Epidermal melanocyte (primary cell): ENCODE measurements around the gene MAML3.

Source experiments
- DNase-seq: peaks from one replicate; pipeline ENCODE4 v3.0.0; 2011; ENCODE audit warnings: low spot score; ENCODE audit not compliant: insufficient read length

The MAML3 gene

DNA sequence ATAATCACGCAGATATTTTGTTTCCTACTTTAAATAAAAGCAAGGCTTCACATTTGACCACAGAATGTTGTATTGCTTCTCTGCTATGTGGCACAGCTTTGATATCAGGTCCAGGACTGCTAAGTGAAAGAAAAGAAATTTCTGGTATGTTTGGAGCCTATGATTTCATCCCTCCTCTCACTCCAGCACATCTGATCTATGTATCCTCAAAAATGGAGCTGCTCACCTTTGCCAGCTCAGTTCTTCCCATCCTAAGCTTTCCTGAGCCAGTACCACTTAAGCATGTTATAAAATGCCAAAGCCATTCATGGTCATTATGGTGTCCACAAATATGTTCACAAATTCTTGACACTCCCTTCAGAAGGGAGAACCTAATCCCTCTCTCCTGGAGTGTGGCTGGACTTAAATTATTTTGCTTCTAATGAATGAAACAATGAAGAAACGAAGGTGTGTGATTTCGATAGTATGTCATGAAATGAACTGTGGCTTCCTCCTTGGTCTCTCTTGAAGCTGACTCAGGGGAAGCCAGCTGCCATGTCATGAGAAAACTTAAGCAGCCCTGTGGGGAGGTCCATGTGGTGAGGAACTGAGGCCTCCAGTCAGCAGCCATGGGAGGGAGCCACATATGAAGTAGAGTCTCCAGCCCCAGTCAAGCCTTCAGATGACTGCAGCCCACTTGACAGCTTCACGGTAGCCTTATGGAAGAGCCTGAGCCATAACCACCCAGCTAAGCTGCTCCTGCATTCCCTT, 280.7 kb downstream of the MAML3 start:
- no peak for DNase-seq

DNA sequence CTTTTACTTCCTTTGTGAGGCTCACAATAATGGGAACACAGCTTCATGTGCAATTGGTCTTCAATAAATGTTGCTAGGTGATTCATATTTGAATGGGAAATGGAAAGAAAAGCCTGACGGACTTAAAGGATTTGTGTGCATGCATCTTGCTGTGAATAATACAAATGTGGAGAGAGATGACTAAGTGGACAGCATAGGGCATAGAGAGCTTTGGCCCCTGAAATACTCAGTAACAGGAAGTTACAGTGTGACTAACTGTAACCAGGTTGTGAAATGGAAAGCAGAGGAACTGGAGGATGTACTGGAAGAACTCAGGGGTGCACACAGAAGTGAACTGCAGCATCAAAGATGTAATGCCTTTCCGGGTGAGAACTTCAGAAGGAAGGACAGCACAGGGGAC, 281.7 kb downstream of the MAML3 start:
- no peak for DNase-seq

- no peak for DNase-seq
Measured at GRCh38 chr4:139869810-139870209, 284.2 kb downstream of the MAML3 start.

GRCh38 chr4:139866276-139866962, 287.6 kb downstream of the MAML3 start:
- no peak for DNase-seq

DNA sequence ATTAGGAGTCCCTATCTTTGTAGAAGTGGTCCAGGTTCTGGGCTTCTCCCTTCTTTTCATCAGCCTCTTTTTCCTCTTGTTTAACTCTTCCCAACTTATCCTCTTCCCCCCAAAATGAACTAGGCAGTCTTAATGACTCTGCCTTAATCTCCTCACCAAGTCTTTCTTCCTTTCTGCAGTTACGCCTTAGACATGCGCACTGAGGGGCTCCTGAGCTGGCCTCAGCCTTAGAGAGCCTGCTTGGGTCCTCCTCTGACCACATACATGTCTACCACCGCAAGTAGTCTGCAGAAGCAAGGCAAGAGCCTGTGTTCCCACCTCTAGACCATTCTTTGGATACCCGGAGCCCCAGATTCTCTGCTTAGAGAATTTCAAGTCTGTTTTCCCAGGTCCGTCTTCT, 288.4 kb downstream of the MAML3 start:
- no peak for DNase-seq

DNA sequence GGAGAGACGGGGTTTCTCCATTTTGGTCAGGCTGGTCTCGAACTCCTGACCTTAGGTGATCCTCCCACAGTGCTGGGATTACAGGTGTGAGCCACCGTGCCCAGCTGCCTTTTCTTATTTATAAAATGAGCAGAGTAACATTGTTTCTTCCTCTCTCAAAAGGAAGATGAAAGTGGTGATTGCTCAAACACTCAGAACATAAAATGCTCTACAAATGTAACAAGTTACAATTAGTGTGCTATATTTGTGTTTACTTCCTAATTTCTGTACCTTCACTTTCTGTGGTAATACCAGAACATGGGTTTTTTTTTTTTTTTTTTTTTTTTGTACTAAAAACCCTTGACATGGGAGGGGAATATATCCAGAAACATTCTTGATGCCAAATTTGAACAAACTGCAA, 290.5 kb downstream of the MAML3 start:
- DNase-seq: no peak

GRCh38 chr4:139861471-139861870, 292.5 kb downstream of the MAML3 start:
- DNase-seq: no peak

- DNase-seq: no peak
Measured at GRCh38 chr4:139860435-139861024, 293.5 kb downstream of the MAML3 start.

DNA sequence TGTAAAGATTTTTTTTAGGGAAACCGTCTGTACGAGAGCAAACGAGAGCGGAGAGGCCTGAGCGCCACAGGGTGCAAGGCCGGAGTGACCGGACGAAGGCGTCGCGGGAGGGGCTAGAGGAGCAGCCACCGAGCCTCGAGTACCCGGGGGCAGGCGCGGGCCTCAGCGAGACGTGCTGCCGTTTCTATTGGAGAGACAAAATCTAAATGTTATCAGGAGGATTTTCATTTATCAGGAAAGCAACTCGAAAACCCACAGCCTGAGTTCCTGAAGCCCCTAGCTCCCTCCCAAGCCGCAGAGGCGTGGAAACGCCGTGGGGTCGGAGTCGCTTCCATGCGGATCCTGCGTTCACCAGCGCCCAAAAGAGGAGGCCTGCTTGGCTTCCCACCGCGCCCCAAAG, 294.1 kb downstream of the MAML3 start:
- no peak for DNase-seq

DNA sequence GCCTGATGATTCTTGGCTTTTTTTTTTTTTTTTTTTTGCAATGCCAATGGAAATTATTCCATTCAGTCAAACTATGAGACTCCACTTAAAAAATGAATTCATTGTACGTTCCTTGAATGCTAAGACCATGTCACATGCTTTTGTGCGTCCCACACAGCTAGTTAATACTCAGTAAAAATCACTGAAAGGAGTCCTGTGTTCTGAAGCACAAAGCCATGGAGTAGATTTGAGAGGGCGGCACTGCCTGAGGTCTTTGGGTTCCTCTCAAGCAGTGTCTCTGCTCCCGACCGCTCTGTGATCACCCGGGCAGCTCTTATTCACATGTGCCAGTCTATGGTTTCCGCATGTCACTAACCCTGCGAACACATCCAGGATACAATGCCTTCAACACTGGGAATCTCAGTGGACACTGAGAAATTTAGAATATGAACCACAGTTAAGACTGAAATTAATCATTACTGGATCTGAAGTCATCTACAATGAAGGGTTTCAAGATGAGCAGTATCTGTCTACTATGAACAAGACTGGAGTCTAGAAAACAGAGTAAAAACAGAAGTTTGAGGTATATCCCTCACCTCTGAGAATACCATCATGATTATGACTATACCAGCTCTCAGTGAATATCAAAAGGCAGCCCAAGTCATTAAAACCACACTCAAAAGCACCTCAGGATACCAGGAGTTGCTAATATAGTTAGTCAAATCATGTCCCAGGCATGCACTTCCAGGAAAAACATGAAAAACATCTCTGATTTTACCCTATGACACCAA, 295.4 kb downstream of the MAML3 start:
- peak; percentile 86 for DNase-seq

- no peak for DNase-seq
Measured at GRCh38 chr4:139857977-139858376, 296.0 kb downstream of the MAML3 start.

DNA sequence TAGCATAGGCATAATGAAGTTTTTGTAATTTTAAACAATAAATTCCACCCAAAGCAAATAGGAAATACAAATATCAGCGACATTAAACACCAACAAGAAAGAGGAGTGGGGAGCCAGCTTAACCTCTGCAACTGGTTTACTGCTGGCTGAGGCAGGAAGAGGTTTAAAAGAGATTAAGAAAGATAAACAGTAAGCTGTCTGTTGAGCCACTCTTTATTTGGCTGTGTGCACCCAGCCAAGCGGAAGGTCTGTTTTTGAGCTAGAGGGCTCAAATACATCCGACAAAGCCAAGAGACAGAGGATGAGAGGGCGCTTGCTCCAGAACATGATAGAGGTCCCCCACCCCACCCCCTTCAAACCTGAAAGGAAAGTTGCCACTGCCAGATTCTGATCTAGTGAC, 297.0 kb downstream of the MAML3 start:
- no peak for DNase-seq

DNA sequence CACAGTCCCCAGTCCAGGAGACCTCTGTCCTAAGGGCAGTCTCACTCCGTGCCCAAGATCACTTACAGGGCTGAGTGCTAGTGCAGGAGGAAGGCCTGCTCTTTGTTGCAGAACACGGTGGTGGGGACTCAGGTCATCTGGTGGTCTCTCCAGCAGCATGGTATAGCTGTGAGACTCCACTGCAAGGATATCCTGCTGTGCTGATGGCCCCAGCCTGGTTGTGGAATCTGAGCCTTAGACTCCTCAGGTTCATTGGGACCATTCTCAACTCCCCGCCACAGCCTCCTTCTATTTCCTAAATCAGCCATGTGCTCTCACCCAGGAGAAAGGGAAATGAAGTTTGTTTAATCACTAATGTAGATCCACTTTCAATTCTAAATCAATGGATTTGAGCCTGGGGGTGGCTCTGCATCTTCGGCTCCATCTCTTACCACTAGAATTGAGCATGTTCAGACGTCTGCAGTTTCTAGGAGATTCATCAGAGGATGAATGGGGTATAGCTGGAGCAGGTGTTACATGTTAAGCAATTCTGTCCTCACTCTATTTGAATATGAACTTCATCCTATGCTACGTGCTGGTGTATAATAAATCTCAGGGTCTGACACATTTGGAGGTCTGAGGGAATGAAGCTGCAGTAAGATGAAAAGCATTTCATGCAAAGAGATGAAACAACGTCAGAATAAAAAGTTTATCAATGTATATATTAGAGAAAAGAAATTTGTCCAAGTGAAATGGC, 299.1 kb downstream of the MAML3 start:
- no peak for DNase-seq

DNA sequence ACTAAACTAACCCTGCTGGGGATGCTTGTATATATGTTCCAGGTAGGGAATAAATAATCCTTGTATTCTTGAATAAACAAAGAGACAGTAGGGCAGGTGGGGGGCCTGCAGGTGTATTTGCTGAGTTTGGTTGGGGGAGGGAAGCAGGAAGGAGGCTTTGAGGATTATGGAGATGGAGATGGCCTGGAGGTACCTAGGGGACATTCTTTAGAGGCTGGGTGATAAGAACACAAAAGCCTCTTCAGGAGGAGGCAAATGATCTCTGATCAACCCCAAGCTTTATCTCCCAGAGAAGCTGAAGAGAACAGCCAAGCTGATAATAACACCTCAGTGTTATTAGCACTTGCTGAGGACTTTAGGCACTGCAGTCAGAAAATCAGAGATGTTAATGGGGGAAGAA, 300.7 kb downstream of the MAML3 start:
- DNase-seq: no peak

DNA sequence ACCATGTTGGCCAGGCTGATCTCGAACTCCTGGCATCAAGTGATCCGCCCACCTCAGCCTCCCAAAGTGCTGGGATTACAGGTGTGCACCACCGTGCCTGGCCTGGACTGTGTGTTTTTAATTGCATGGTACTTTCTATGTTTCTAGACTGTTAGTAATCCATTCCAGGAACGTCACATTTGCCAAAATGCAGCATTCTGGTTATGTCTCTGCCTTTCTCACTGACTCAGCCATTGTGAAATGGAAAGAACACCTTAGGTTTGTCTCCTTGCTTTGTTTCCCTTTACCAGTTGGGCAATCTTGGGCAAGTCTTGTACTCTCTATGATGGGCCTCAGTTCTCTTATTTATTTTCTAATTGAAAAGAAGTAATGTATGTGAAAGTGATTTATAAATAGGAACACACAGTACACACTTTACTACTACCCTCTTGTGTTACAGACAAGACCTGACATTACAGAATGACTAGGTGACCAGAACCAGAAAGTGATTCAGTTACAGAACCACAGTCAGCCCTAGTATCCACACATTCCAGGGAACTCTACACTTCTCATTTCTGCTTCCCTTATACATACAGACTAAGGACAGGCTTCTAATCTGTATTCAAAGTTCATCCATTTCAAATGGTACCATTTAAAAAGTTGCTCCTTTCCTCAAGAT, 301.2 kb downstream of the MAML3 start:
- DNase-seq: no peak

- DNase-seq: no peak
Measured at GRCh38 chr4:139851639-139852038, 302.3 kb downstream of the MAML3 start.

DNA sequence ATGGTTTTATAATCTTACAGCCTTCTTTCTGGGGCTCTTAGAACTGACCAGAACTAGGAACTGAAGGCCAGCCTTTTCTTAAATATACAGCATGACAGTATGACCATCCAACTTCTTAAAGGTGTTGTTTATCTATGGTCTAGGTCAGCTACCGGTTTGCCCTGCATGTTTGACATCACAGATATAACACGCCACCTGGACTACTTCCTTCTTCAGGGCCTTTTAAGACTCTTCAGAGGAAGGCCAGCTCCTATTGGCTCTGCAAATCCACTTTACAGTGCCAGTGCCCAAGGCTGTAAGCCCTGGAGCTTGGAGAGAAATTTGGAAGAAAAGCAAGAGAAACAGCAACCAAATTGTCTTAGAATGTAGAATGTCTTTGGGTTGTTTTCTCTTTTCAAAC, 302.9 kb downstream of the MAML3 start:
- no peak for DNase-seq

DNA sequence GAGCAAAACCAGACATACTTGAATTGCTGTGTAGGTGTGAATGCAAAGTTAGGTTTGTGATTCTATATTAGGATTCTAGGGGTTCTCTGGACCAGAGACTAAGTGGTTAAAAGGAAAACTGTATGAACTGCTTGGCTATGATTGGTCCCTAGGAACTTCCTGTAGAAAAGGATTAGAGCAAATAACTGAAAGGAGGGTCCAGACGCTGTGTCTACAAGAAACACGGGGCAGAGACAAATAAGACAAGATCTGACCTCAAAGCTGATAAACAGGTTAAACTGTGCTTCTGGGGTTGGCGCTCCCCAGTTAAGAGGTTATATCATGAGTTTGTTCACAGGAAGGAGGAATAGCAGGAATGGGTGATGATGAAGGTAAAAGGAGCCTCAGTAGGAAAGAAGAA, 304.8 kb downstream of the MAML3 start:
- DNase-seq: no peak

- no peak for DNase-seq
Measured at GRCh38 chr4:139848028-139848427, 306.0 kb downstream of the MAML3 start.

DNA sequence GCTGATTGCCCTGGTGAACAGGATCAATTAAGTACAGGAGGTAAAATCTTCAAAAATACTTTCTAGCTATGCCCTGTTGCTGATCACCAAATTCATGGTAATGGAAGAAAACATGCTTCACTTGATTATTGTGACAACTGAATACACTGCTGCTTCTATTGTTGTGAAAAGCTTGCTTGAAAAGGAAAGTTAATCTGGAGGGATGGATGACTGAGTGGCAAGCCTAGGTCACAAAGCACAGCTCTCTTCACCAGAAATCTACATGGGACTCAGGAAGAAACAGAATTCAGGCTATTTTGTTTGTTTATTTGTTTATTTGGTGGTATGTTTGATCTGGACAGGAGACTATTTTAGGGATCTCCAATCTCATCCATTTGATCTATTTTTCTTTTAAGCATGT, 306.4 kb downstream of the MAML3 start:
- DNase-seq: no peak

GRCh38 chr4:139846766-139847165, 307.2 kb downstream of the MAML3 start:
- no peak for DNase-seq
